ENCODE results near the gene SLC34A2.
"Not testable (repeated sequence)": the region's sequence is repeated elsewhere in the genome, so short reads cannot be mapped to it uniquely, and the experiment has no call there.

SLC34A2 gene, protein sequence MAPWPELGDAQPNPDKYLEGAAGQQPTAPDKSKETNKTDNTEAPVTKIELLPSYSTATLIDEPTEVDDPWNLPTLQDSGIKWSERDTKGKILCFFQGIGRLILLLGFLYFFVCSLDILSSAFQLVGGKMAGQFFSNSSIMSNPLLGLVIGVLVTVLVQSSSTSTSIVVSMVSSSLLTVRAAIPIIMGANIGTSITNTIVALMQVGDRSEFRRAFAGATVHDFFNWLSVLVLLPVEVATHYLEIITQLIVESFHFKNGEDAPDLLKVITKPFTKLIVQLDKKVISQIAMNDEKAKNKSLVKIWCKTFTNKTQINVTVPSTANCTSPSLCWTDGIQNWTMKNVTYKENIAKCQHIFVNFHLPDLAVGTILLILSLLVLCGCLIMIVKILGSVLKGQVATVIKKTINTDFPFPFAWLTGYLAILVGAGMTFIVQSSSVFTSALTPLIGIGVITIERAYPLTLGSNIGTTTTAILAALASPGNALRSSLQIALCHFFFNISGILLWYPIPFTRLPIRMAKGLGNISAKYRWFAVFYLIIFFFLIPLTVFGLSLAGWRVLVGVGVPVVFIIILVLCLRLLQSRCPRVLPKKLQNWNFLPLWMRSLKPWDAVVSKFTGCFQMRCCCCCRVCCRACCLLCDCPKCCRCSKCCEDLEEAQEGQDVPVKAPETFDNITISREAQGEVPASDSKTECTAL

DNA sequence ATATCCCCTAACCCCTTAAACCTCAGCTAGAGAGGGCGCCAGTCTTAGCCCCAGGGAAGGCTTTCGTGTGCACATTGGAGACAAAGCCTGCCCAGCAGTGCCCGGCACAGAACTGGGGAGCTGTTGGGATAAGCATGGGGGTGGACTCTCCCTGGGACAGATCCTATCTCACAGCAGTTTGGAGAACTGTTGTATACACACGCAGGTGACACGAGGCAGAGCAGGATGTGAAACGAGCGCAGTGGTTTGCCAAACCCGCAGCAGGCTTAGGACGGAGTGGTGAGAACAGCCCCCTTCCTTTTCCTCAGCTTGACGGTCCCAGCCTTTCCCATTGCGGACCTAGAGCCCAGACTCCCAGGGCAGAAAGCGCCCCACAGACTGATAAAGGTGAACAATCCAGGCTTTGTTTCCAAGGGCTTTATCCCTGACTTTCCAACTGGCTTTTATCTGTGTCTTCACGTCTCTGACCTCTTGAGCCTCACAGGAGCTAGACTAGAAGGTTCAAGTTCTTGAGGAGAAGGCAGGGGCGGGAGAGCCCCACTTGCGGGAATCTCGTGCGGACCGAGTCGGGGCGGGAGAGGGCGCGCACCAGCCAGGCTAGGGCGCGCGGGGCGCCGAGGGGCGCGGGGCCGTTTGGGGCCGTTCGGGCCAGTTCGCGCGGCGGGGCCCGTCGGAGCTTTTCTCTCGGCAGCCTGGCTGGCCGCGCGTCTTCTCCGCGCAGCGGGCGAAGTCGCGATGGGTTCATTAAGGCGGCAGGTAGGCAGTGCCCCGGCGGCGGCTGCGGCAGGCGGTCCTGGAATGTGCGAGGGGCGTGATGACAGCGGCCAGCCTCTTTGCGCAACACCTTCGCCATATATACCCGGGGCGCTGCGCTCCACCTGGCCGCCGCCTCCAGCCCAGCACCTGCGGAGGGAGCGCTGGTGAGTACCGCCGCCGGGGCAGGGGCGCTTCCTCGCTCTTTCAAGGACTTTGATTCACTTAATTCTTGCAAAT, at the start of gene SLC34A2:
Gene SLC34A2, plus strand, starts transcription at position 881 of the 993 bp plus-strand sequence. CDS start 6,650 bp downstream, outside the sequence.
- DNase-seq (ENCODE audit: low read depth): no peak

DNA sequence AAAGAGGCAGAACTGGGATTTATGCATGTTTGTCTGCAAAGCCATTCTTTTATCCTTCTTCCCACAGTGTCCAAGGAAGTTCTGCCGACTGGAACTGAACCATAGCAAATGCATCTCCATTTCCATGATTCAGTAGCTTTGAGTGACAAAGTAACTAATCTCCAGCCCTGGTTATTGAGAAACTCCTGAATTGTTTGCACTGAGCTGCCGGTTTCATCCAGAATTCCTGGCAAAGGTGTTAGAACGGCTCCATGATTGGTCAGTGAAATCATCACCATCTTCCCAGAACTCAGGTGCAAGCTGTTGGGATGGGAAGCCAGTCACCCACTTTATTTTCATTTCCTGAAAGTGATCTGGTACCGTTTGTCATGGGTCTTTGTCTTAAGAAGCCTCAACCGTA, 47.0 kb upstream of the SLC34A2 start:
- no peak for DNase-seq (ENCODE audit: low read depth)

DNA sequence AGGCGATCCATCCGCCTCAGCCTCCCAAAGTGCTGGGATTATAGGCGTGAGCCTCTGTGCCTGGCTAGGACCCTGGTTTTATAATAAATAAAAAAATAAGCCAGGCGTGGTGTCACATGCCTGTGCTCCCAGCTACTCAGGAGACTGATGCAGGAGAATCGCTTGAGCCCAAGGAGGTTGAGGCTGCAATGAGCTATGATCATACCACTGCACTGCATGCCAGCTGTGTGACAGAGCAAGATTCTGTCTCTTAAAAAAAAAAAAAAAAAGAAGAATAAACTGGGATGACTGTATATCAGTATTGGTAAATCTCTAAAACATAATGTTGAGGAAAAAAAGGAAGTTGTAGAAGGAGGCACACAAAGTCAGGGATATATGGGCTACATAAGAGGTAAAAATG, 45.7 kb upstream of the SLC34A2 start:
- DNase-seq (ENCODE audit: low read depth): no peak

DNA sequence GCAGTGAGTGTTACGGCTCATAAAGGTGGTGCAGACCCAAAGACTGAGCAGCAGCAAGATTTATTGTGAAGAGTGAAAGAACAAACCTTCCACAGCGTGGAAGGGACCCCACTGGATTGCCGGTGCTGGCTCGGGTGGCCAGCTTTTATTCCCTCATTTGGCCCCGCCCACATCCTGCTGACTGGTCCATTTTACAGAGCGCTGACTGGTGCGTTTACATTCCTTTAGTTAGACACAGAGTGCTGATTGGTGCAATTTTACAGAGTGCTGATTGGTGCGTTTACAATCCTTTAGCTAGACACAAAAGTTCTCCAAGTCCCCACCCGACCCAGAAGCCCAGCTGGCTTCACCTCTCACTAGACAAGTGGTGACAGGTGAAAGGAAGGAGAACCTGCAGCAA, 42.0 kb upstream of the SLC34A2 start:
- DNase-seq (ENCODE audit: low read depth): not testable (repeated sequence)

DNA sequence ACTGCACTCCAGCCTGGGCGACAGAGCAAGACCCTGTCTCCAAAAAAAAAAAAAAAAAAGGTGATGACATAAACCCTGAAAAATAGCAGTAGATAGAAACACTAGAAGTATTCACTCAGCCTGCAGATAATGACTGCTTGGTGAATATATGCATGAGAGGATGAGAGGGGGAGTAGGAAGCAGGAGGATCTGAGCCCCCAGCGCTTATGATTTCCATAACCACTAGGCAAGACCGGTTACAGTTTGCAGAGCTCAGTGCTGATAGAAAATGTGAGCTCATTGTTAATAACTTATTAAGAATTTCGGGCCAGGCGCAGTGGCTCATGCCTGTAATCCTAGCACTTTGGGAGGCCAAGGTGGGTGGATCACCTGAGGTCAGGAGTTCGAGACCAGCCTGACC, 40.8 kb upstream of the SLC34A2 start:
- no peak for DNase-seq (ENCODE audit: low read depth)

DNA sequence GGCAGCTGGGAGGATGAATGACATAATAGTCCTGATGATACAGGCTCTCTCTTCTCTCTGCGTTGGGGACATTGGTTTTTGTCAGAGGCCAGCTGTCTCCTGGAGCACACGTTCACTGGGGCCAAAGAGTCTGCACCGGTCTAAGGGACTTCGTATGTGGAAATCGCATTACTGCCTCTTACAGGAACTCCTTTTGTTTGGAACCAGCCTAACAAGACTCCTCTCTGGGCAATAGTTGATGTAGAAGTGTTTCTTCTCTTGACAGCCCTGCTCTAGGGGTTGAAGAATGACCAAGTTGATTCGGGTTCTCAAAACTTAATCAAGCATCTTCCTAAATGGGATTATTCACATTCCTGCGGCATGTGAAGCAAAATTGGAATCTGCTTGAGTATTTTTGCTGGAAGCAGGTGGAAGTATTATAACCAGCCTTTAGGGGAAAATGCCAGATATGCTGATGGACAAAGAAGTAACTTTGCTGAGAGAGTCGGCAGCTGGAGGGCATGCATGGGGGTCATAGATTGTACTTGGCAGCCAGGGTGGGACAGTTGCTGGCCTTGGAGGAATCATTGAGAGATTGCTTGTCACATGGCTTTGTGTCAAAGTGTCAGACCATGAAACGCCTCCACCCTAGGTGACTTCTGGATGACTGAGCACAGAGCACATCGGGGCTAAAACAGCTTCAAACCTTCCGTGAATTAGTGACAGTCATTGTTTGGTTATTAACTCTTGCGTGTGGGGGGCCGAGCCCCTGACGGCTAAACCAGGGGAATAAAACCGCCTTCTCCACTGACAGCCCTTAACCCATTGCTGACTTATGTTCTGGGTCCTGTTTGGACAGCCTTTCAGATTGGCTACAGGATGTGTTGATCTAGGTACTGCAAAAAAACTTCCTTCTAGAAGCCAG, 34.4 kb upstream of the SLC34A2 start:
- DNase-seq (ENCODE audit: low read depth): no peak

DNA sequence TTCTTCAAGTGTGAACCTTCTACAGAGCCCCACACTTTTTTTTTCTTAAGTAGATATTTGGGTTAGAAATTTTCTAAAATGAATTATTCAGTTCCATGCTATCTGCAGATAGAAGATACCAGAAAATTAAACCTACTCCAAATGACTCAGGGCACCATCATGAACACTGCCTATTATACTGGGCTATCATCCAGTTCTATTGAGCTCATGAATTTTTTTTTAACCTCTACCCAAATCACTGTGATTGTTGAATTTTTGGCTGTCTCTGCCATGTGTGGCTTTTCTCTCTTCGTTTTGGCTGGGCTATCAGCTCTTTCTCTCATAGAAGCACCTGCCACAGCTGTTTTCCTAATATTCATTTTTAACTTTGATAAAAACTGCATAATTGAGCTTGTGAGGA, 31.0 kb upstream of the SLC34A2 start:
- DNase-seq (ENCODE audit: low read depth): no peak

DNA sequence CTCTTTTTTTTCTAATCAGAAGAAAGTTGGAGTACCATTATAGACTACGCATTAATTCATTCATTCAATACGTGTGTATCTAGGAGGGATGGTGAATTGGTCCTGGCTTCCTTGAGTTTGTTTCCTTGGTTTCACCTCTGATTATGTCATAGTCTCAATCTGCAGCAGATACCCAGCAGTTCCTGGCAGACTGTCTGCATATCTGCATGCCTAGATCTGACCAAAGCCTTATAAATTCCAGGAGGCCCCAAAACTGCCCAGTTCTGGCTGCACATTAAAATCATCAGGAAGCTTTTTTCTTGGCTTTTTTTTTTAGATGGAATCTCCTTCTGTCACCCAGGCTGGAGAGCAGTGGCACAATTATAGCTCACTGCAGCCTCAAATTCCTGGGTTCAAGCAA, 27.2 kb upstream of the SLC34A2 start:
- DNase-seq (ENCODE audit: low read depth): no peak

DNA sequence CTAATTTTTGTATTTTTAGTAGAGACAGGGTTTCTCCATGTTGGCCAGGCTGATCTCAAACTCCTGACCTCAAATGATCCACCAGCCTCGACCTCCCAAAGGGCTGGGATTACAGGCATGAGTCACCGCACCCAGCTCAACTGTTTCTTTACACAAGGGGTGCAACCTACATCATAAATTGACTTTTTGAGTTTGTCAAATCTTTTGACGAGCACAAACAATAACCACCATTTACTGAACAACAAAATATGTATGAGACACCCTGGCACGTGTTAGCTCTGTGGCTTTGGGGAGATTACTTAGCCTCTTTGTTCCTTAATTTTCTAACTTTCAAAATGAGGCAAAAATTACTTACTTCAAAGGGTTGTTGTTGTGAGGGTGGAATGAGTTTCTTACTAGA, 23.5 kb upstream of the SLC34A2 start:
- DNase-seq (ENCODE audit: low read depth): no peak

DNA sequence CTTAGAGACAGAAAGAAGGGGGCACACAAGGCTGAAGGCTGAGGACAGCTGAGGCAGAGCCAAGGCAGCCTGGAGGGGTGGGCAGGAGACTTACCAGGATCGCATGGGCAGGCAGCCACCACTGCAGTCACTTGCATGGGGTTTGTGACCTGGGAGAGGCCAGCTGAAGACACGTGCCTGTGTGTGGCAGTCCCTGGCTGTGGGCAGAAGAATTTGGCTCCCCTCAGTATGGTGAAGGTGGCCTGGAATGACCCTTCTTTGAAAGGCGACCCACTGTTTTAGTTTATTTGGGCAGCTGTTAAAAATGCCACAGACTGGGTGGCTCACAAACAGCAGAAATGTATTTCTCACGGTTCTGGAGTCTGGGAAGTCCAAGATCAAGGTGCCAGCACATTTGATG, 22.1 kb upstream of the SLC34A2 start:
- no peak for DNase-seq (ENCODE audit: low read depth)

DNA sequence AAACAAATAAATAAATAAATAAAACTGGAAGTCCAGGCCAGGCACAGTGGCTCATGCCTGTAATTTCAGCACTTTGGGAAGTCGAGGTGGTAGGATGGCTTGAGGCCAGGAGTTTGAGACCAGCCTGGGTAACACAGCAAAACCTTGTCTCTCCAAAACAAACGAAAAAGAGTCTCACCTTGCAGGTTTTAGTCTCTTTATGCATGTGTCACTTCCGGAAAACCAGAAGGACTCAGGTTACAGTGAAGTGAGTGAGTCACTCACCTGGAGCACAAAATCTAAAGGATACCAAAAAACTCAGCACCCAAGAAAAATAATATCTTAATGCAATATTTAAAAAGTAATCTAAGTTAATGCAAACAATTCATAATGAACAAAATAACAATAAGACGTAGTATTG, 20.1 kb upstream of the SLC34A2 start:
- DNase-seq (ENCODE audit: low read depth): no peak

DNA sequence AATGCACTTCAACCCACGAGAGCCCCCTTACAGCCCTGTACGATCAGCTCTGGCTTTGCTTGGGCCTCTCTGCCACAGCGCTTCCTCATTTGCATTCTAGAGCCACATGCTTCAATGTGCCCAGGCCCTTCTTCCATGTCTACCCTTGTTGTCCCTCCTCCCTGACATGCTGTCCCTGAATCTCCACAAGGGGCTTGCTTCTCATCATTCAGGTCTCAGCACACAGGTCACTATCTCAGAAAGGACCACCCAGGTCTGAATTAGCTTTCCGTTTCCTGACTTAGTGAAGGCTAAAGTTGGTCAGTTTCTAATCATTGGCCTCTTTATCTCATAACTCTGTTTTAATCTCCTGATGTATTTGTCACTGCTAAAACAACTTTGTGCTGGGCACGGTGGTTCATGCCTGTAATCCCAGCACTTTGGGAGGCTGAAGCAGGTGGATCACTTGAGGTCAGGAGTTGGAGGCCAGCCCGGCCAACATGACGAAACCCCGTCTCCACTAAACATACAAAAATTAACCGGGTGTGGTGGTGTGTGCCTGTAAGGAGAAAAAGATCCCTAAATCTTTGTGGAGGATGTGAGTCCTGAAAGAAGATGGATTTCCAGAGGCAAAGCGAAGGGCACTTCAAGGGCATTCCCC, 17.9 kb upstream of the SLC34A2 start:
- DNase-seq (ENCODE audit: low read depth): no peak

DNA sequence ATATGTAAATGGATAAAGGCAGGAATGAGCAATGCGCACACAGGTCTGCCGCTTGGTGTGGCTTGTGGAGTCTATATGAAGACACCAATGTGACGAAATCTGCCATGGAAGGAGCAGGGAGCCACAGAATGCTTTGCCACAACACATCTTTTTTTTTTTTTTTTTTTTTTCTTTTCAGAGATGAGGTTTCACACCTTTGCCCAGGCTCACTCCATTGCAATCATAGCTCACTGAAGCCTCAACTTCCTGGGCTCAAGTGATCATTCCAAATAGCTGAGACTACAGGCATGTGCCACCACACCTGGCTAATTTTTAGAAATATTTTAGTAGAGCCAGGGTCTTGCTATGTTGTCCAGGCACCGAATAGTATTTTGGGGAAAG, 17.4 kb upstream of the SLC34A2 start:
- DNase-seq (ENCODE audit: low read depth): no peak

DNA sequence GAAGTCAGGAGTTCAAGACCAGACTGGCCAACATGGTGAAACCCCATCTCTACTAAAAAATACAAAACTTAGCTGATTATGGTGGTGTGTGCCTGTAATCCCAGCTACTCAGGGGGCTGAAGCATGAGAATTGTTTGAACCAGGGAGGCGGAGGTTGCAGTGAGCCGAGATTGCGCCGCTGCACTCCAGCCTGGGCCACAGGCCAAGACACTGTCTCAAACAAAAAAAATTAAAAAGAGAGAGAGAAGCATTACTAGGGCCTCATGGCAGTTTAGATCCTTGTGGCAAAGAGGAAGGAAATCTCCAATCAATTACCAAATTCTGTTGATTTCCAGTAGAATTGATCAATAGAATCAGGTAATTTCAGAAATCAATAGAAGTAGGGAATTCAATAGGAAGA, 16.8 kb upstream of the SLC34A2 start:
- no peak for DNase-seq (ENCODE audit: low read depth)

DNA sequence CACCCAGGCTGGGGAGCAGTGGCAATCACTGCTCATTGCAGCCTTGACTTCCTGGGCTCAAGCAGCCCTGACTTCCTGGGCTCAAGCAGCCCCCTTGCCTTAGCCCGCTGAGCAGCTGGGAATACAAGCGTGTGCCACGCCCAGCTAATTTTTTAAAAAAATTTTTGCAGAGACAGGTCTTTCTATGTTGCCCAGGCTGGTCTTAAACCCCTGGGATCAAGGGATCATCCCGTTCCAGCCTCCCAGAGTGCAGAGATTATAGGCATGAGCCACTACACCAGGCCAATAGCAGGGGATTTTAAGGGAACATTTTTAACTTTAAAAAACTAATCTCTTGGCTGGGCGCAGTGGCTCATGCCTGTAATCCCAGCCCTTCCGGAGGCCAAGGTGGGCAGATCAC, 5.3 kb upstream of the SLC34A2 start:
- no peak for DNase-seq (ENCODE audit: low read depth)

DNA sequence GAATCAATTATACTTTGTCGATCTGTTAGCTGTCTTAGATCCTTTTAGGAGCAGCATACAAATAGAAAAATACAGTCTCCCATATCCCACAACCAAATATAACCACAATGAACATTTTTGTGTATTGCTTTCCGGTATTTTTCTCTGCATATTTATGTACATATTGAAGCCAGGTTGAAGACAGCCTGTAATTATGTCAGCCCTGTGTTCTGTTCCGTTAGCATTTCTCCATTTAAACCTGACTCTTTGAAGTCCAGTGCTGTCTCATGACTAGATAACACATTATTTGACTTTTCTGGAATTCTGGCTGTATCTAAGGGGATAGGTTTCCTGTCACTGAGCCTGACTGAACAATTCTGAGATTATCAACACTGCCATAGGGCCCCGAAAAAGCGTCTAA, 4.0 kb upstream of the SLC34A2 start:
- no peak for DNase-seq (ENCODE audit: low read depth)

DNA sequence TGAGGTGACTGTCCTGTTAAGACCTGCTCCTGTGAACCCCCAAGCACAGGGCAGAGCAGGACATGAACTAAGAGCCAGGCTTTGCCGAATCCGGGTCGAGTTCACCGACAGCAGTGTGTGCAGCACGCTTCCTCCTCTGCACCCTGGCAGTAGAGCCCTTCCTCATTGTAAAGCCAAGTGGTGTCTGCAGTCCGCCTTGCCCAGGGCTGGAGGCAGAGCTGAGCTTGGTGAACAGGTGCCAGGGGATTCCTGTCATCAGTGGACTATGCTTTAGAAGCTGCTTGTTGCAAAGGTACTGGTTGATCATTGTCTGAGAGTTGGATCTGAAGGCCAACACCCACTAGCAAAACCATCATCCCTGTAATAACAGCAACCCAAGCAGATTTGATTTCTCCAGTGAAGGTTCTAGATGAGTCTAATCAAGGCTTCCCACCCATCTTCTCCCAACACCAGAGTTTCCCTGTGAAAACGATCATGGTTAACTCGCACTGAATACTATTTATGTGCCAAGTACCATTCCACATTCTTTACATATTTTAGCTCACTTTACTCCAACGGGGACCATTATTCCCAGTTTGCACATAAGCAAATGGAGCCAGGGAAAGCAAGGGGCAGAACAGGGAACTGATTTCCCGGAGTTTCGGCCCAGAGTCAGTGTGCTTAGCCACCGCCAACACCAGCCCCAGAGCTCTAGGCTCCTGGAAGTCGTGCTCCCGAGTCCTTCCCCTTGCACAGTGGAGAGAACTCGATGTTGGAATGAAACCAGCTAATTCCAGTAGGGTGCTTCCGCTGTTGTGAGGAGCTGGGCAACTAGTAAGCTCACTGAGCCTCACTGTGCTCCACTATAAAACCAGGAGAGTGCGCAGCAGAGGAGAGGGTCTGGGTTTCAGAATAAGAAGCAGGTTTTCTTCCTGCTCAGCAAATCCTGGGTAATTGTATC, 1.4 kb upstream of the SLC34A2 start:
- no peak for DNase-seq (ENCODE audit: low read depth)

DNA sequence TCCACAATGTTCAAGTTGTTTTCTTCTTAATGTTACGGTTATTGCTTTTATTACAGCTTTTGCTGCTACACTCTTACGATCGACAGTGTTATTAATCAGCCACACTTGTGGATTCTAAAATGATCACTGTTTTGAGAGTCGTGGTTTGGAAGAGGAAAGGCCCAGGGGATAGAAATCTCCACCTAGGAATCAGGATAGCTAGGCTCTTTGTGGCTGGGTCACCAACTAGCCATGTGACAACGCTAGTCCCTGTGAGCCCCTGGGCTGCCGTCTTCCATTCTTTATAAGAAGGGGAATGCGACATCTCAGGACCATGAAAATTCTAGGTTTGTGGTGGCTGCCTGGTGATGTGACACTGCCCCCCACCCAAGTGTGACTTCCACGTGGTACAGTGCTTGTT, 380 bp downstream of the SLC34A2 start:
- no peak for DNase-seq (ENCODE audit: low read depth)

DNA sequence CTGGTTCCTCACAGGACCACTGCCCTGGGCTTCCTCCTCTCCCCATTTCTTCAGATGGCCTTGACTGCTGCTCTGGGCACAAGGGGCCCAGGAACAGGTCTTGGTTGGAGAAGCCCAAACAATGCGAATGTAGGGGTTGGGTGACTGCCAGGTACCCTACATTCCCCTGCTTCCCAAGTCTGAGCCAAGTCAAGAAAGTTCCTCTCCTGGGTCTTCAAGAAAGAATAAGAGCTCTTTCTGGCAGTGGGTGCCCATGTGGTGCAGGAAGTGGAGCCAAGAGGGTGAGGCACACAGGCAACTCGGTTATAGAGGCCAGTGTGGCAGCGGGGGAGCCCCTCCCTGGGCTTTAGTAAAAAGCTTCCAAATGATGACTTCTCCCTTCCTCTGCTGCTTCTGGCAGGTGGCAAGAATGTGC, 2.7 kb downstream of the SLC34A2 start:
- no peak for DNase-seq (ENCODE audit: low read depth)

DNA sequence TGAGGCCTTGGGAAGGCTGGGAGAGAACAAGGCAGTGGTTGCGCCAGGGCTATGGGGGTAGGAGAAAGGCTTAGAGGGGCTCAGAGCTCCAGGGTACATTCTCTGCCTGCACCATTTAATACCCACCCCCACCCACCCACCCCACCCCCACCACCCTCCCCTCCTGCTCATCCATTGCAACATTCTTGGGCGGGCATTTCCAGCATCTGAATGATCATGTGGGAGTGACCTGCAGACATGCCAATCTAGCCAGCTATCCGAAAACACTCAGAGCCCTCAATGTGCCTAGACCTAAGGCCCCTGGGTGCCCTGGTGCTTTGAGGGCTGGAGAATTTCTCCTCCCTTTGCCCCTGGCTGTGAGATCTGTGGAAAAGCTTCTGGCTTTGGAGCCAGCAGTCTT, 3.1 kb downstream of the SLC34A2 start:
- DNase-seq (ENCODE audit: low read depth): no peak
